Right lobe of liver (tissue), 6 donors: Measurements from ENCODE around the gene PTPRD. TPM values are rescaled to one million over a fixed set of nuclear protein-coding genes. Genes with fewer than 3 reads are reported as not detected.
A peak's percentile ranks its signal among the peaks of the same experiment; 100 is the strongest.

Source experiments
- ATAC-seq, 4 donors: fragments of 200-7000 bp; cut with Tn5 transposase; one replicate each; pipeline ENCODE4 v1.9.1; 2020; ENCODE audit warnings: mild to moderate bottlenecking in 4 of 4, moderate library complexity in 4 of 4
- DNase-seq, 3 donors: peaks; one replicate each; pipeline ENCODE4 v3.0.0-alpha.2; 2020
- H3K27ac ChIP-seq, 3 donors: fragments of 200-600 bp; one replicate each; pipeline ENCODE4 v1.8.0; 2022
- H3K27me3 ChIP-seq, 2 donors: fragments of 200-600 bp; one replicate each; pipeline ENCODE4 v1.8.0; 2022
- H3K36me3 ChIP-seq, 4 donors: fragments of 200-600 bp; sonication (generic) in 1 of 4; one replicate each; pipeline versions ENCODE4 v1.5.1 to v1.8.0; 2017 to 2022; ENCODE audit warnings: control low read depth in 1 of 4
- H3K4me1 ChIP-seq, 4 donors: fragments of 200-600 bp; sonication (generic) in 1 of 4; one replicate each; pipeline versions ENCODE4 v1.5.1 to v1.8.0; 2017 to 2022; ENCODE audit warnings: control low read depth in 1 of 4
- H3K4me3 ChIP-seq, 3 donors: fragments of 200-600 bp; one replicate each; pipeline ENCODE4 v1.8.0; 2022
- H3K9me3 ChIP-seq, 4 donors: fragments of 200-600 bp; sonication (generic) in 1 of 4; one replicate each; pipeline versions ENCODE4 v1.5.1 to v1.8.0; 2017 to 2022; ENCODE audit warnings: control low read depth in 1 of 4
- POLR2A ChIP-seq: fragments of 450-650 bp; IDR thresholded peaks from one replicate; pipeline ENCODE4 v1.6.1; 2017; ENCODE audit warnings: antibody characterized with exemption, mild to moderate bottlenecking
- WGBS: methylation state at CpG from one replicate; pipeline ENCODE4 v1.1.6; 2018; ENCODE audit warnings: low coverage, low lambda C conversion rate; ENCODE audit not compliant: insufficient coverage; ENCODE audit errors: missing lambda C conversion rate; 5-methylcytosine and 5-hydroxymethylcytosine counted together
- intact Hi-C, 2 donors: fragments of 100-400 bp; cut with DNase I; formaldehyde crosslinking; loops; one replicate each; pipeline versions ENCODE4 v1.11.2 to v1.14.1; 2022
- total RNA-seq, 6 experiments: library from RNA; depleted of rRNA in 2 of 6; stranded (reverse); fragments of >200 nt in 2 of 6; fragmentation: NEBNext Ultra II Directional in 3 of 6; extraction: Animal tissue kit (Norgen Biotek cat#: 25700) in 3 of 6; gene quantifications; one replicate each; pipeline versions ENCODE4 v1.1.0 to v1.2.4, GENCODE V29; 2016 to 2023
- TF ChIP-seq, protein P1 (sequence below), 4 donors: fragments of 200-600 bp in 3 of 4; fragments of 450-650 bp in 1 of 4; IDR thresholded peaks; one replicate each; pipeline versions ENCODE4 v1.5.1 to v1.8.0; 2016 to 2022; ENCODE audit warnings: antibody characterized with exemption in 4 of 4, mild to moderate bottlenecking in 2 of 4
- donor health status: DM: no; HTN: yes; CAD: no.
- donor health status: DM: no; HTN: no; CAD: no.
- donor health status: DM: no; HTN: no; CAD: no.
- donor health status: DM: no; HTN: yes; CAD: no.
- donor health status: DM: no; HTN: yes; CAD: no.

Gene PTPRD
- total RNA-seq, 6 experiments from 2014 or later: 5.4 to 29.8 (median 13.9) TPM

DNA sequence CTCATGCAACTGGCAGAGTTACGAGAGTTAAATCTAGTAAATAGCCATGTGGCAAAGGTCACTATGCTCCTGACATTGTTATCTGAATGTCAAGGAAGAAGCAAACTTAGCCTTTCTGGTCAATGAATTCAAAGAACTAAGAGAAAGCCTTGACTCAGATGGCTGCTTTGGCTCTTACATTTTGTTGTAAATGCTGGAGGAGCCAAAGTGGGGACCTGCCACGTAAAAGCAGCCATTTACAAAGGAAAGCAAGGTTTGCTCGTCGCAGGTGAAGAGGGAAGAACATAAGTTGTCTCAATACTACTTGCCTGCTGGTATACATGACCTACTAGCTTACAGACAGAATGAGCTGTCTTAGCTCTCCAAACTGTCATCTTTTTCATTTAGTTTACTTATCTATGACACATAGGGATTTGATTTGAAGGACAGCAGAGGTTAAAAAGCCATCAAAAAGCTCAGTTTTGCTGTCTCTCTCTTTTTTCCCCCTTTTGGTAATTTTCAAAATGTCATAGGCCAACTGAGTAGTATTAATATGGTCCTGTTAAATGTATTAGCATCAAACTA is 1760.4 kb downstream of the PTPRD start:
- DNase-seq (no peak), ATAC-seq (peak in 1 of 4 donors; percentile 31)
- WGBS: 37% methylated on average over 3 of the region's 4 CpGs
- Histone ChIP-seq H3K9me3 (no peaks in the 10 kb centered on the region), H3K36me3 (no peaks in the 10 kb centered on the region), H3K27ac (no peak overlapping the region), H3K4me1 (peaks cover 0 to 14% (median 5%) of the 10 kb centered on the region in 4 donors), H3K27me3 (no peaks in the 10 kb centered on the region), H3K4me3 (no peak overlapping the region)
- TF ChIP-seq, protein P1, sequence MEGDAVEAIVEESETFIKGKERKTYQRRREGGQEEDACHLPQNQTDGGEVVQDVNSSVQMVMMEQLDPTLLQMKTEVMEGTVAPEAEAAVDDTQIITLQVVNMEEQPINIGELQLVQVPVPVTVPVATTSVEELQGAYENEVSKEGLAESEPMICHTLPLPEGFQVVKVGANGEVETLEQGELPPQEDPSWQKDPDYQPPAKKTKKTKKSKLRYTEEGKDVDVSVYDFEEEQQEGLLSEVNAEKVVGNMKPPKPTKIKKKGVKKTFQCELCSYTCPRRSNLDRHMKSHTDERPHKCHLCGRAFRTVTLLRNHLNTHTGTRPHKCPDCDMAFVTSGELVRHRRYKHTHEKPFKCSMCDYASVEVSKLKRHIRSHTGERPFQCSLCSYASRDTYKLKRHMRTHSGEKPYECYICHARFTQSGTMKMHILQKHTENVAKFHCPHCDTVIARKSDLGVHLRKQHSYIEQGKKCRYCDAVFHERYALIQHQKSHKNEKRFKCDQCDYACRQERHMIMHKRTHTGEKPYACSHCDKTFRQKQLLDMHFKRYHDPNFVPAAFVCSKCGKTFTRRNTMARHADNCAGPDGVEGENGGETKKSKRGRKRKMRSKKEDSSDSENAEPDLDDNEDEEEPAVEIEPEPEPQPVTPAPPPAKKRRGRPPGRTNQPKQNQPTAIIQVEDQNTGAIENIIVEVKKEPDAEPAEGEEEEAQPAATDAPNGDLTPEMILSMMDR (IDR thresholded peaks at IDR 0.05): no peak
- TF ChIP-seq POLR2A: no peak
- intact Hi-C loops: no loop called here

DNA sequence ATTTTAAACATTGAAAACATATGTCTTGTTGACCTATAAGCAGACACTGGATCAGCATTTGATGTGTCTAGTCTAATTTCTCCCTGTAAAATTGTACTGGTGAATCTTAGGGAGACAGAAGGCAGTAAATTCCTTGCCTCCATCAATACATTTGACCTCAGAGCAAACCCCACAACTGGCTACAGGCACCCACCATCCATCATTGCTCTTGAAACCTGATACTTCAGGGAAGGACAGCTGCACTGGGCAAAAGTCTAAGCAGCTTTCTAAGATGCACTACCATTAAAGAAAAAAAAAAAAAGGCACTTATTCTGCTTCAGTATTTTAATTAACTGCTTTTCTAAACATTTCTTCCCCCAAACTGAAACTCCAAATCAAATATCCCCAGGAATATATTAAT is 1761.9 kb downstream of the PTPRD start:
- TF ChIP-seq POLR2A: no peak
- TF ChIP-seq, protein P1 (IDR thresholded peaks at IDR 0.05): no peak

DNA sequence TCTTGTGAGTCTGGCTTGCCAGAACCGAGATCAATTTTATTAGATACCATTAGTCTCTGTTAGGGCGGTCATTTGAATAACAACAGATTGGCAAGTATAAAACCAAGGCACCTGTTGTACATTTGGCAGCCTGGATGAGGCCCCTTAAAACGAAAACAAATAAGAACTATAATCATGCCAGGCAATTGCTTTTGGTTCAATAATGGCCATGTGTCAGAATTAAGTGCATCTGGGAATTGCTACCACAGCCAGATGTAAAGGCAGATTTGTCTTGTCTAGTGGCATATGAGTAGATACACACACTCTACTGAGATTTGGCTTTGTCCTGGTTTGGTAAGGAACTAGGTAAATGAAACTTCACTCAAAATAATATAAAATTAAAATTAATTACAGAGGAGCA is 1767.0 kb downstream of the PTPRD start:
- intact Hi-C loops: no loop called here
- Histone ChIP-seq H3K4me3 (no peak overlapping the region), H3K4me1 (no peaks in the 10 kb centered on the region), H3K27me3 (no peaks in the 10 kb centered on the region), H3K27ac (no peak overlapping the region), H3K9me3 (no peaks in the 10 kb centered on the region), H3K36me3 (no peaks in the 10 kb centered on the region)
- WGBS: 81% methylated on average over 3 of the region's 3 CpGs
- DNase-seq: no peak
- no peak for TF ChIP-seq POLR2A
- TF ChIP-seq, protein P1 (IDR thresholded peaks at IDR 0.05): no peak
- no peak for ATAC-seq

More for the DNA sequence above, 1761.9 kb downstream of the PTPRD start:
- intact Hi-C loops: no loop called here
- Histone ChIP-seq H3K4me1 (peaks cover 0 to 6% (median 2%) of the 10 kb centered on the region in 4 donors), H3K9me3 (no peaks in the 10 kb centered on the region), H3K27ac (no peak overlapping the region), H3K36me3 (no peaks in the 10 kb centered on the region), H3K4me3 (no peak overlapping the region), H3K27me3 (no peaks in the 10 kb centered on the region)
- DNase-seq (no peak), ATAC-seq (no peak)

- H3K9me3 ChIP-seq: no peaks in the 10 kb centered on the region
- H3K27me3 ChIP-seq: no peaks in the 10 kb centered on the region
- no peak overlapping the region for H3K27ac ChIP-seq
- H3K4me1 ChIP-seq: no peaks in the 10 kb centered on the region
- intact Hi-C loops: no loop called here
- no peaks in the 10 kb centered on the region for H3K36me3 ChIP-seq
- no peak for DNase-seq
- TF ChIP-seq, protein P1 (IDR thresholded peaks at IDR 0.05): no peak
- no peak for TF ChIP-seq POLR2A
- no peak overlapping the region for H3K4me3 ChIP-seq
- 27% methylated on average over 2 of the region's 2 CpGs for WGBS
- no peak for ATAC-seq
Measured at GRCh38 chr9:8845376-8845775, 1767.4 kb downstream of the PTPRD start.

- intact Hi-C loops: no loop called here
- Histone ChIP-seq H3K4me3 (no peak overlapping the region), H3K36me3 (no peaks in the 10 kb centered on the region), H3K27me3 (no peaks in the 10 kb centered on the region), H3K4me1 (no peaks in the 10 kb centered on the region), H3K9me3 (no peaks in the 10 kb centered on the region), H3K27ac (no peak overlapping the region)
- ATAC-seq: no peak
- DNase-seq: no peak
- TF ChIP-seq, protein P1 (IDR thresholded peaks at IDR 0.05): no peak
- no peak for TF ChIP-seq POLR2A
Measured at GRCh38 chr9:8844549-8844948, 1768.3 kb downstream of the PTPRD start.
